MM.1S (cell line): ENCODE results near the gene TOP2A.

Experiments
- DNase-seq: peaks from one replicate; pipeline ENCODE4 v3.0.0-alpha.2; 2015
- H2AFZ ChIP-seq: fragments of 300-600 bp; sonication (generic); 2 replicates; pipeline ENCODE4 v1.6.0; 2016; ENCODE audit warnings: antibody characterized with exemption, low read length
- H3F3A ChIP-seq: fragments of 300-600 bp; sonication (generic); 2 replicates; pipeline ENCODE4 v1.6.1; 2016; ENCODE audit warnings: mild to moderate bottlenecking, antibody characterized with exemption, low read length, moderate library complexity, mixed read lengths; ENCODE audit not compliant: insufficient read depth
- H3K27ac ChIP-seq: fragments of 300-600 bp; sonication (generic); 2 replicates; pipeline ENCODE4 v1.5.1; 2016; ENCODE audit warnings: mild to moderate bottlenecking, low read length
- H3K27me3 ChIP-seq: fragments of 300-600 bp; sonication (generic); replicated peaks from 2 replicates; pipeline ENCODE4 v1.6.0; 2016; ENCODE audit warnings: low read length; ENCODE audit not compliant: insufficient read depth
- H3K36me3 ChIP-seq: fragments of 300-600 bp; sonication (generic); replicated peaks from 2 replicates; pipeline ENCODE4 v1.6.1; 2016; ENCODE audit warnings: mild to moderate bottlenecking, low read length, mixed read lengths; ENCODE audit not compliant: insufficient read depth
- H3K4me1 ChIP-seq: fragments of 300-600 bp; sonication (generic); 2 replicates; pipeline ENCODE4 v1.6.1; 2016; ENCODE audit warnings: low read length, mixed read lengths
- H3K4me2 ChIP-seq: fragments of 300-600 bp; sonication (generic); 2 replicates; pipeline ENCODE4 v1.6.0; 2016; ENCODE audit warnings: low read depth, low read length
- H3K4me3 ChIP-seq: fragments of 300-600 bp; sonication (generic); 2 replicates; pipeline ENCODE4 v1.5.1; 2016; ENCODE audit warnings: low read length, mixed read lengths
- H3K79me2 ChIP-seq: fragments of 300-600 bp; sonication (generic); 2 replicates; pipeline ENCODE4 v1.6.1; 2016; ENCODE audit warnings: mixed run types, low read length, mixed read lengths
- H3K9ac ChIP-seq: fragments of 300-600 bp; sonication (generic); 2 replicates; pipeline ENCODE4 v1.6.1; 2016; ENCODE audit warnings: low read length, mixed read lengths
- H3K9me2 ChIP-seq: fragments of 300-600 bp; sonication (generic); replicated peaks from 2 replicates; pipeline ENCODE4 v1.6.1; 2016; ENCODE audit warnings: mild to moderate bottlenecking, low read length, mixed read lengths; ENCODE audit not compliant: insufficient read depth
- H3K9me3 ChIP-seq: fragments of 300-600 bp; sonication (generic); replicated peaks from 2 replicates; pipeline ENCODE4 v1.6.1; 2016; ENCODE audit warnings: mild to moderate bottlenecking, low read length, mixed read lengths; ENCODE audit not compliant: insufficient read depth
- H4K20me1 ChIP-seq: fragments of 300-600 bp; sonication (generic); 2 replicates; pipeline ENCODE4 v1.6.1; 2016; ENCODE audit warnings: mild to moderate bottlenecking, low read length, moderate library complexity, mixed read lengths; ENCODE audit not compliant: insufficient read depth
- EZH2 ChIP-seq: fragments of 300-600 bp; sonication (generic); optimal IDR thresholded peaks from 2 replicates; pipeline ENCODE3; 2017; ENCODE audit warnings: low read depth, mild to moderate bottlenecking, antibody characterized with exemption, low read length, mixed read lengths
- EZH2phosphoT487 ChIP-seq: fragments of 300-600 bp; sonication (generic); IDR thresholded peaks from 2 replicates; pipeline ENCODE4 v1.6.1; 2018; ENCODE audit warnings: antibody characterized with exemption, low read length
- TF ChIP-seq, protein P1 (sequence below): fragments of 300-600 bp; sonication (generic); IDR thresholded peaks from 2 replicates; pipeline ENCODE4 v1.5.1; 2016; ENCODE audit warnings: antibody characterized with exemption, low read length, mixed read lengths

Gene TOP2A

DNA sequence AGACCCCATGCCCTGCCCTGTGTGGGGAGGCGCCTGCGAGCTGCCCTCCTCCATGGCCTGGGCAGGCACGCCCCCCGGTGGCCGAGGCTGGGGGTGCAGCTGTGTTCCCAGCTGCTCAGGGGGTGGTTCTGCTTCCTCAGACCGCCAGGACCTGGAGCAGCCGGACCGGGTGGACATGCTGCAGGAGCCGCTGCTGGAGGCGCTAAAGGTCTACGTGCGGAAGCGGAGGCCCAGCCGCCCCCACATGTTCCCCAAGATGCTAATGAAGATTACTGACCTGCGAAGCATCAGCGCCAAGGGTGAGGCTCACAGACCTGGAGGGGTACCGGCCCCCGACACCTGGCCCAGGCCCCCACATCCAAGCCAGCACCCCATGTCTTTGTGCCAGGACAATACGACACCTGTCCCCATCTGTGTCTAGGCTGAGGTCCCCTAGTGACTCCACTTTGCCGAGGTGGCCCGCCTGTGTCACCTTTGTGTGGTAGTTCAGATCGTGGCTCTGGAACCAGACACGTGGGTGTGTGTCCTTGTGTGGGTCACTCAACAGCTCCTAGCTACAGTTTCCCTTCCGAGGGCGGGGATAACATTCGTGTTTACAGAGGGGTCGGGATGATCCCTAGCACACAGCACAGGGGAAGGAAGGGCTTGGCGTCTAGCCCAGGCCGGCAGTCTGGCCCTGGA, 62.4 kb downstream of the TOP2A start:
- DNase-seq: no peak
- Histone ChIP-seq H3K9me2 (no peaks in the 10 kb centered on the region), H3K4me1 (peaks cover 5% of the 10 kb centered on the region; the same call in 1 of the 2 replicates), H3F3A (peaks cover 18% of the 10 kb centered on the region), H3K4me3 (no peak overlapping the region), H3K36me3 (peaks cover 7% of the 10 kb centered on the region; the same call in 1 of the 2 replicates), H3K9ac (no peak overlapping the region), H2AFZ (no peak overlapping the region), H3K27me3 (no peaks in the 10 kb centered on the region), H4K20me1 (peaks cover 4% of the 10 kb centered on the region; the same call in 1 of the 2 replicates), H3K79me2 (peaks cover 7% of the 10 kb centered on the region), H3K27ac (no peak overlapping the region), H3K9me3 (no peaks in the 10 kb centered on the region), H3K4me2 (no peak overlapping the region)
- TF ChIP-seq, protein P1, sequence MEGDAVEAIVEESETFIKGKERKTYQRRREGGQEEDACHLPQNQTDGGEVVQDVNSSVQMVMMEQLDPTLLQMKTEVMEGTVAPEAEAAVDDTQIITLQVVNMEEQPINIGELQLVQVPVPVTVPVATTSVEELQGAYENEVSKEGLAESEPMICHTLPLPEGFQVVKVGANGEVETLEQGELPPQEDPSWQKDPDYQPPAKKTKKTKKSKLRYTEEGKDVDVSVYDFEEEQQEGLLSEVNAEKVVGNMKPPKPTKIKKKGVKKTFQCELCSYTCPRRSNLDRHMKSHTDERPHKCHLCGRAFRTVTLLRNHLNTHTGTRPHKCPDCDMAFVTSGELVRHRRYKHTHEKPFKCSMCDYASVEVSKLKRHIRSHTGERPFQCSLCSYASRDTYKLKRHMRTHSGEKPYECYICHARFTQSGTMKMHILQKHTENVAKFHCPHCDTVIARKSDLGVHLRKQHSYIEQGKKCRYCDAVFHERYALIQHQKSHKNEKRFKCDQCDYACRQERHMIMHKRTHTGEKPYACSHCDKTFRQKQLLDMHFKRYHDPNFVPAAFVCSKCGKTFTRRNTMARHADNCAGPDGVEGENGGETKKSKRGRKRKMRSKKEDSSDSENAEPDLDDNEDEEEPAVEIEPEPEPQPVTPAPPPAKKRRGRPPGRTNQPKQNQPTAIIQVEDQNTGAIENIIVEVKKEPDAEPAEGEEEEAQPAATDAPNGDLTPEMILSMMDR: peak; percentile 81
- no peak for TF ChIP-seq EZH2phosphoT487
- TF ChIP-seq EZH2: no peak

DNA sequence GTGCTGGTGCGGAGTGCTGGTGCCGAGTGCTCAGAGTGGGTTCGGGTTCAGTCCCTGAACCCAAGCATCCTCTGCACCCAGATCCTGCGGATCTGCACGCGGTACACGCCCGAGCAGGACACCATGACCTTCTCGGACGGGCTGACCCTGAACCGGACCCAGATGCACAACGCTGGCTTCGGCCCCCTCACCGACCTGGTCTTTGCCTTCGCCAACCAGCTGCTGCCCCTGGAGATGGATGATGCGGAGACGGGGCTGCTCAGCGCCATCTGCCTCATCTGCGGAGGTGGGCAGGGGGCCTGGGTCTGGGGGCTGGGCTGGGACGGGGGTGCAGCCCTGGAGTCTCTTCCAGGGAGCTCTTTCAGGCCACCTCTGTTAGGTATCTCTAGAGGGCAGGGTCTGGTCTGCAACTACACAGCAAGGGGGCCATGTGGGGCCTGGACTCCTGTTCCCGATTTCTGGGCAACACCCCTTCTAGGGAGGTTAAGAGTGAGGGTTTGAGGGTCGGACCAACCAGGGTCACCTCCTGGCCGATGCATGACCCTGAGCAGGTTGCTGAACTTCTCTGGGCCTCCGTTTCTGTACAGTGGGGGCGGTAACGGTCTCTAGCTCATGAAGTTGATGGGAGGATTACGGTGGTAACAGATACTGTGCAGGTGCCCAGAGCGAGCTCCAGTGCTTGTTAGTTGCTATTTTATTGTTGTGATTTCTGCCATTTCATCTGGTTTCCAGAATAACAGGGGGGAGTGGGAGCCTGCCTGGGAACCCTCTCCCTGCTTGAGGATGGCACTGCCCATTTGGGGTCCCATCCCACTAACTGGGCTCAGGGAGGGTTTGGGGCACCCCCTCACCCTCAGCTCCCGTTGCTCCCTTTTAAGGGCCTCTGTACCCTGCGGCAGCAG, 63.2 kb downstream of the TOP2A start:
- Histone ChIP-seq H3K27me3 (no peaks in the 10 kb centered on the region), H3K9ac (no peak overlapping the region), H3K9me2 (no peaks in the 10 kb centered on the region), H4K20me1 (peaks cover 7% of the 10 kb centered on the region; the same call in 1 of the 2 replicates), H3K36me3 (peaks cover 7% of the 10 kb centered on the region; the same call in 1 of the 2 replicates), H3K4me2 (no peak overlapping the region), H2AFZ (no peak overlapping the region), H3K79me2 (peaks cover 15% of the 10 kb centered on the region), H3K4me3 (no peak overlapping the region), H3K9me3 (no peaks in the 10 kb centered on the region), H3K4me1 (peaks cover 5% of the 10 kb centered on the region; the same call in 1 of the 2 replicates), H3K27ac (no peak overlapping the region), H3F3A (peaks cover 18% of the 10 kb centered on the region)
- no peak for DNase-seq
- no peak for TF ChIP-seq EZH2
- TF ChIP-seq EZH2phosphoT487: no peak
- TF ChIP-seq, protein P1: no peak

GRCh38 chr17:40352779-40353394, 64.8 kb downstream of the TOP2A start:
- H3K36me3 ChIP-seq: peaks cover 7% of the 10 kb centered on the region; the same call in 1 of the 2 replicates
- H3K9me3 ChIP-seq: no peaks in the 10 kb centered on the region
- H3K79me2 ChIP-seq: peaks cover 31% of the 10 kb centered on the region
- H2AFZ ChIP-seq: no peak overlapping the region
- 0 out of 2 replicates have a peak overlapping the region, but pooled peaks have one; percentile 4 for H3K27ac ChIP-seq
- peaks cover 14% of the 10 kb centered on the region for H3F3A ChIP-seq
- no peak overlapping the region for H3K9ac ChIP-seq
- H3K4me3 ChIP-seq: no peak overlapping the region
- no peaks in the 10 kb centered on the region for H3K9me2 ChIP-seq
- no peak for TF ChIP-seq EZH2phosphoT487
- no peak for TF ChIP-seq EZH2
- TF ChIP-seq, protein P1: no peak
- no peaks in the 10 kb centered on the region for H3K27me3 ChIP-seq
- no peak for DNase-seq
- no peak overlapping the region for H3K4me2 ChIP-seq
- peaks cover 11% of the 10 kb centered on the region; the same call in 1 of the 2 replicates for H4K20me1 ChIP-seq
- peaks cover 5% of the 10 kb centered on the region; the same call in 1 of the 2 replicates for H3K4me1 ChIP-seq
